Measurements from ENCODE around the gene SEMA4D. TPM values are rescaled to one million over a fixed set of nuclear protein-coding genes. Genes with fewer than 3 reads are reported as not detected.

The SEMA4D gene
- total RNA-seq, 1 experiment from 2014 or later, result 23.3 TPM

- Mint-ChIP-seq H3K4me3 (ENCODE audit: low read depth, unreplicated experiment) (peak overlapping the region; percentile 74), H3K4me1 (ENCODE audit: low read depth, unreplicated experiment) (no peaks in the 10 kb centered on the region), H3K9me3 (ENCODE audit: low read depth, unreplicated experiment) (no peaks in the 10 kb centered on the region), H3K27ac (ENCODE audit: unreplicated experiment) (no peak overlapping the region), H3K36me3 (ENCODE audit: insufficient read depth, unreplicated experiment) (peaks cover 17% of the 10 kb centered on the region), H3K27me3 (ENCODE audit: unreplicated experiment) (peaks cover 20% of the 10 kb centered on the region)
- CTCF ChIA-PET, result no interaction called here
- intact Hi-C loops (cut with micrococcal nuclease; ENCODE audit: unreplicated experiment), result no loop called here
- peak; percentile 13 for DNase-seq
- no peak for TF ChIP-seq CTCF (IDR thresholded peaks at IDR 0.05; ENCODE audit: unreplicated experiment)
- no TSS peak for BruUV-seq (replicated peaks)
Observed at GRCh38 chr9:89497257-89497963, 503 bp downstream of the SEMA4D start.

- Mint-ChIP-seq H3K27me3 (ENCODE audit: unreplicated experiment) (peaks cover 20% of the 10 kb centered on the region), H3K36me3 (ENCODE audit: insufficient read depth, unreplicated experiment) (peaks cover 17% of the 10 kb centered on the region), H3K9me3 (ENCODE audit: low read depth, unreplicated experiment) (no peaks in the 10 kb centered on the region), H3K4me1 (ENCODE audit: low read depth, unreplicated experiment) (no peaks in the 10 kb centered on the region), H3K27ac (ENCODE audit: unreplicated experiment) (no peak overlapping the region), H3K4me3 (ENCODE audit: low read depth, unreplicated experiment) (peak overlapping the region; percentile 74)
- TF ChIP-seq CTCF (IDR thresholded peaks at IDR 0.05; ENCODE audit: unreplicated experiment), result no peak
- intact Hi-C loops (cut with micrococcal nuclease; ENCODE audit: unreplicated experiment), result no loop called here
- CTCF ChIA-PET, result no interaction called here
- TSS peak; percentile 26 for BruUV-seq (replicated peaks)
- no peak for DNase-seq
Observed at GRCh38 chr9:89496645-89497256, 1.2 kb downstream of the SEMA4D start.

GRCh38 chr9:89495824-89496560 is 1.9 kb downstream of the SEMA4D start:
- no peak for DNase-seq
- H3K9me3 Mint-ChIP-seq (ENCODE audit: low read depth, unreplicated experiment), result no peaks in the 10 kb centered on the region
- H3K27ac Mint-ChIP-seq (ENCODE audit: unreplicated experiment), result no peak overlapping the region
- intact Hi-C loops (cut with micrococcal nuclease; ENCODE audit: unreplicated experiment), result no loop called here
- H3K36me3 Mint-ChIP-seq (ENCODE audit: insufficient read depth, unreplicated experiment), result peaks cover 17% of the 10 kb centered on the region
- BruUV-seq (replicated peaks), result no TSS peak
- CTCF ChIA-PET, result no interaction called here
- no peak for TF ChIP-seq CTCF (IDR thresholded peaks at IDR 0.05; ENCODE audit: unreplicated experiment)
- H3K4me3 Mint-ChIP-seq (ENCODE audit: low read depth, unreplicated experiment), result peak overlapping the region; percentile 74
- no peaks in the 10 kb centered on the region for H3K4me1 Mint-ChIP-seq (ENCODE audit: low read depth, unreplicated experiment)
- peaks cover 14% of the 10 kb centered on the region for H3K27me3 Mint-ChIP-seq (ENCODE audit: unreplicated experiment)

GRCh38 chr9:89494199-89494598 is 3.7 kb downstream of the SEMA4D start:
- Mint-ChIP-seq H3K36me3 (ENCODE audit: insufficient read depth, unreplicated experiment) (peaks cover 17% of the 10 kb centered on the region), H3K4me1 (ENCODE audit: low read depth, unreplicated experiment) (no peaks in the 10 kb centered on the region), H3K4me3 (ENCODE audit: low read depth, unreplicated experiment) (no peak overlapping the region), H3K27me3 (ENCODE audit: unreplicated experiment) (no peaks in the 10 kb centered on the region), H3K27ac (ENCODE audit: unreplicated experiment) (no peak overlapping the region), H3K9me3 (ENCODE audit: low read depth, unreplicated experiment) (no peaks in the 10 kb centered on the region)
- CTCF ChIA-PET, result no interaction called here
- intact Hi-C loops (cut with micrococcal nuclease; ENCODE audit: unreplicated experiment), result no loop called here
- TSS peak; percentile 12 for BruUV-seq (replicated peaks)
- no peak for DNase-seq
- TF ChIP-seq CTCF (IDR thresholded peaks at IDR 0.05; ENCODE audit: unreplicated experiment), result no peak

Data from Calu3 (cell line).